Astrocyte (in vitro differentiated cells and primary cell): ENCODE measurements around the gene PLPPR1.

Experiments
- CTCF ChIP-seq: IDR thresholded peaks from 2 replicates; pipeline ENCODE4 v1.5.1; 2011; ENCODE audit warnings: low read depth, mild to moderate bottlenecking, inconsistent platforms, low read length, moderate library complexity; ENCODE audit not compliant: insufficient read depth
- EZH2 ChIP-seq: IDR thresholded peaks from 2 replicates; pipeline ENCODE4 v1.6.1; 2012; ENCODE audit warnings: mild to moderate bottlenecking, low read length, inconsistent platforms; ENCODE audit not compliant: insufficient read depth

DNA sequence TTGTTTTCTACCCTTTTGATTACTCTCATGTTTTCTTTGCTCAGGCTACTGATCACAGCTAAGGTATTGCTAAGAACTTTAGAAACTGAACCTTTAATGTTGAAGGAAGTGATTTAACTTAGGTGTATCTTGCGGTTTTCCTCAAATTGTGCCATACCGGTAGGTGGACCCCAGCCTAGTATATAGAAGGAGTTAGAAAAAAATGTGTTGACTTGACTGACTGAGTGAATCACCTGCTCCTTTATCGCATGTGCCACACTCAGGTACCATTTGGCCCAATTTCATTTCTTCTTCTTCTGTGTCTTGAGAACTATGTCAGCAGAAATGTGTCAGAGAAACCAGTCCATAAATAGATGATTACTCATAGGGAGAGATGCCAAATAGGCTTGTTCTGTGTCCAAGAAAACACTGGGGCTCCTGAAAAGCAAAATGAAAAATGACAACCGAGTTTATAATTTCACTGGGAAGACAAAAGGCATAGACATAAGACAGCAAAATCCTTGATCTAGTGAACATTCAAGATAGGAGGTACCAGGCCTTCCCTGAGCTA, 19.4 kb downstream of the PLPPR1 start:
- TF ChIP-seq CTCF (no peak), EZH2 (no peak)
